DMS 273 (cell line): ENCODE measurements around the gene KCNJ2.

Source experiments
- DNase-seq: peaks from one replicate; lab custom pipeline; 2025; ENCODE audit not compliant: unreplicated experiment; lab: John Stamatoyannopoulos, UW

KCNJ2 gene

GRCh38 chr17:70202840-70203239, 33.5 kb downstream of the KCNJ2 start:
- DNase-seq: no peak

GRCh38 chr17:70204431-70204830, 35.1 kb downstream of the KCNJ2 start:
- no peak for DNase-seq

- no peak for DNase-seq
Measured at GRCh38 chr17:70205401-70205800, 36.1 kb downstream of the KCNJ2 start.

- DNase-seq: no peak
Measured at GRCh38 chr17:70206361-70207010, 37.2 kb downstream of the KCNJ2 start.

GRCh38 chr17:70207184-70207583, 37.9 kb downstream of the KCNJ2 start:
- DNase-seq: no peak

- no peak for DNase-seq
Measured at GRCh38 chr17:70208080-70208794, 38.9 kb downstream of the KCNJ2 start.

GRCh38 chr17:70208825-70209555, 39.7 kb downstream of the KCNJ2 start:
- DNase-seq: no peak

GRCh38 chr17:70215656-70216055, 46.3 kb downstream of the KCNJ2 start:
- DNase-seq: no peak

- no peak for DNase-seq
Measured at GRCh38 chr17:70217571-70217970, 48.2 kb downstream of the KCNJ2 start.

GRCh38 chr17:70225276-70225675, 55.9 kb downstream of the KCNJ2 start:
- DNase-seq: no peak
